Mammary epithelial cell (primary cell): Measurements from ENCODE around the gene MSLN.

ENCODE experiments used
- CTCF ChIP-seq, 2 donors: IDR thresholded peaks in 1 of 2; conservative IDR thresholded peaks in 1 of 2; 2 replicates each; pipeline ENCODE4 v1.5.1; 2011 to 2012; ENCODE audit warnings: inconsistent platforms in 2 of 2, low read length in 2 of 2, mild to moderate bottlenecking in 2 of 2, control low read depth in 1 of 2, low read depth in 1 of 2; ENCODE audit not compliant: insufficient read depth in 1 of 2; ENCODE audit errors: extremely low read depth in 1 of 2
- EZH2 ChIP-seq: IDR thresholded peaks from 2 replicates; pipeline ENCODE4 v1.6.1; 2012; ENCODE audit warnings: low read length, inconsistent platforms, borderline replicate concordance

DNA sequence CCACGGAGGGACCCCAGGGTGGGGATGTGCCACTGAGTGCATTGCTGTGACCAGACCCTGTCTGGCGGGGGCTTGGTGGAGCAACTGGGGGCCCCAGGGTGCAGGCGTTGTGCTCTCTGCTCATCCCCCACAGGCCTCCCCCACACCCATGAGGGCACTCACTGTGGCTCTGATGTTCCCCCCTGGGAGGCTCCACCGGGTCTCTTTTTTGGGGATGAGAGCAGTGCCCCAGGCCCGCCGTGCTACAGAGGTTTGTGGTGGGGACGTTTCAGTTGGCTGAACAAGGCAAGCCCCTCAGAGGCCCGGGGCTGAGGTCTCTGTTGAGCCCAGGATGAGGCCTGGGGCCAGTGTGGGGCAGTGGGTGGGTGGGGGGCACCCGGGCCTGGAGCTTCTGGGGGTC lies 36.8 kb upstream of the MSLN start:
- no peak for TF ChIP-seq CTCF (conservative IDR thresholded peaks at IDR 0.05 in 1 of 2, IDR thresholded peaks at IDR 0.05 in 1 of 2; ENCODE audit: extremely low read depth in 1 of 2, insufficient read depth in 1 of 2, low read depth in 1 of 2, low read length in 2 of 2)
- TF ChIP-seq EZH2: no peak
